ENCODE measurements around the gene SLC30A10. TPM values are rescaled to one million over a fixed set of nuclear protein-coding genes. Genes with fewer than 3 reads are reported as not detected.
"Not testable (repeated sequence)": the region's sequence is repeated elsewhere in the genome, so short reads cannot be mapped to it uniquely, and the experiment has no call there.

The SLC30A10 gene
- total RNA-seq, 1 experiment from 2014 or later: not detected

GRCh38 chr1:219888667-219889066, 39.7 kb downstream of the SLC30A10 start:
- in situ Hi-C loops (cut with HindIII; ENCODE audit: low pct_unique_long_range_greater_than_20kb, low sequenced_read_pairs); BruUV-seq (replicated peaks); H3K9me3 ChIP-seq (ENCODE audit: control insufficient read depth, insufficient read depth, low read depth, low read length); H3K27ac ChIP-seq (ENCODE audit: low read length); CTCF ChIA-PET; POLR2A ChIA-PET; DNase-seq (ENCODE audit: low read depth, low spot score); H3K27me3 ChIP-seq (ENCODE audit: control insufficient read depth, insufficient read depth, low read length); H3K36me3 ChIP-seq (ENCODE audit: control insufficient read depth, insufficient read depth, low read length); ATAC-seq; H3K4me1 ChIP-seq (ENCODE audit: control insufficient read depth, insufficient read depth, low read length); H3K4me3 ChIP-seq (ENCODE audit: low read depth in 2 of 2, low read length in 2 of 2); intact Hi-C loops (cut with micrococcal nuclease; ENCODE audit: unreplicated experiment): not testable (repeated sequence)

GRCh38 chr1:219885680-219886079, 42.7 kb downstream of the SLC30A10 start:
- in situ Hi-C loops (cut with HindIII; ENCODE audit: low pct_unique_long_range_greater_than_20kb, low sequenced_read_pairs) (no loop called here), intact Hi-C loops (cut with micrococcal nuclease; ENCODE audit: unreplicated experiment) (no loop called here)
- no peak overlapping the region for H3K27ac ChIP-seq (ENCODE audit: low read length)
- no peak for TF ChIP-seq POLR2AphosphoS5 (IDR thresholded peaks at IDR 0.05; ENCODE audit: low read depth, low read length)
- TF ChIP-seq TCF7L2 (IDR thresholded peaks at IDR 0.05; ENCODE audit: low read depth, low read length): no peak
- no peak for TF ChIP-seq SIN3A (IDR thresholded peaks at IDR 0.05; ENCODE audit: borderline replicate concordance, insufficient read depth, low read depth, low read length)
- no peak for TF ChIP-seq REST (IDR thresholded peaks at IDR 0.05; ENCODE audit: insufficient read depth in 1 of 2, low read depth in 2 of 2, low read length in 1 of 2)
- no peaks in the 10 kb centered on the region for H3K9me3 ChIP-seq (ENCODE audit: control insufficient read depth, insufficient read depth, low read depth, low read length)
- ChIA-PET POLR2A (no interaction called here), CTCF (no interaction called here)
- ATAC-seq (no peak), DNase-seq (ENCODE audit: low read depth, low spot score) (no peak)
- no TSS peak for BruUV-seq (replicated peaks)
- no peak overlapping the region for H3K4me3 ChIP-seq (ENCODE audit: low read depth in 2 of 2, low read length in 2 of 2)
- no peaks in the 10 kb centered on the region for H3K4me1 ChIP-seq (ENCODE audit: control insufficient read depth, insufficient read depth, low read length)
- H3K36me3 ChIP-seq (ENCODE audit: control insufficient read depth, insufficient read depth, low read length): no peaks in the 10 kb centered on the region
- H3K27me3 ChIP-seq (ENCODE audit: control insufficient read depth, insufficient read depth, low read length): peaks cover 8% of the 10 kb centered on the region

GRCh38 chr1:219883400-219884332, 44.7 kb downstream of the SLC30A10 start:
- DNase-seq (ENCODE audit: low read depth, low spot score) (no peak), ATAC-seq (no peak)
- CTCF ChIA-PET: no interaction called here
- Histone ChIP-seq H3K4me1 (ENCODE audit: control insufficient read depth, insufficient read depth, low read length) (no peaks in the 10 kb centered on the region), H3K36me3 (ENCODE audit: control insufficient read depth, insufficient read depth, low read length) (no peaks in the 10 kb centered on the region), H3K27ac (ENCODE audit: low read length) (no peak overlapping the region), H3K27me3 (ENCODE audit: control insufficient read depth, insufficient read depth, low read length) (peaks cover 13% of the 10 kb centered on the region), H3K9me3 (ENCODE audit: control insufficient read depth, insufficient read depth, low read depth, low read length) (no peaks in the 10 kb centered on the region), H3K4me3 (ENCODE audit: low read depth in 2 of 2, low read length in 2 of 2) (no peak overlapping the region)
- TF ChIP-seq REST (IDR thresholded peaks at IDR 0.05; ENCODE audit: insufficient read depth in 1 of 2, low read depth in 2 of 2, low read length in 1 of 2) (no peak), POLR2AphosphoS5 (IDR thresholded peaks at IDR 0.05; ENCODE audit: low read depth, low read length) (no peak), TCF7L2 (IDR thresholded peaks at IDR 0.05; ENCODE audit: low read depth, low read length) (no peak), SIN3A (IDR thresholded peaks at IDR 0.05; ENCODE audit: borderline replicate concordance, insufficient read depth, low read depth, low read length) (no peak), CTCF (IDR thresholded peaks at IDR 0.05) (no peak)
- in situ Hi-C loops (cut with HindIII; ENCODE audit: low pct_unique_long_range_greater_than_20kb, low sequenced_read_pairs) (no loop called here), intact Hi-C loops (cut with micrococcal nuclease; ENCODE audit: unreplicated experiment) (no loop called here)
- POLR2A ChIA-PET: no interaction called here
- BruUV-seq (replicated peaks): no TSS peak
